Stimulated activated effector memory CD8-positive, alpha-beta T cell treated with anti-CD3 and anti-CD28 coated beads, Interleukin-12 subunit alpha, Interleukin-12 subunit beta, amount 100 ng/mL, for 72 hours (primary cell): Measurements from ENCODE around the gene P2RY10.
A peak's percentile ranks its signal among the peaks of the same experiment; 100 is the strongest.
"Not testable (repeated sequence)": the region's sequence is repeated elsewhere in the genome, so short reads cannot be mapped to it uniquely, and the experiment has no call there.

ENCODE experiments used
- ATAC-seq: fragments of 150-1000 bp; cut with Tn5 transposase; 2 replicates; pipeline ENCODE4 v1.10.0; 2021
- DNase-seq, 2 donors: peaks; one replicate each; pipeline ENCODE4 v3.0.0; 2021 to 2022; ENCODE audit warnings: low spot score in 2 of 2
- H3K27ac Mint-ChIP-seq: one replicate; pipeline ENCODE4 v1.8.0; 2022; ENCODE audit warnings: mild to moderate bottlenecking, mixed read lengths
- H3K36me3 Mint-ChIP-seq: one replicate; pipeline ENCODE4 v1.8.0; 2022; ENCODE audit warnings: mild to moderate bottlenecking, mixed read lengths
- H3K4me1 Mint-ChIP-seq: one replicate; pipeline ENCODE4 v1.8.0; 2022; ENCODE audit warnings: mixed read lengths
- H3K4me3 Mint-ChIP-seq: one replicate; pipeline ENCODE4 v1.8.0; 2022; ENCODE audit warnings: mild to moderate bottlenecking, mixed read lengths
- H3K9me3 Mint-ChIP-seq: one replicate; pipeline ENCODE4 v1.8.0; 2022; ENCODE audit warnings: mixed read lengths

P2RY10 gene

DNA sequence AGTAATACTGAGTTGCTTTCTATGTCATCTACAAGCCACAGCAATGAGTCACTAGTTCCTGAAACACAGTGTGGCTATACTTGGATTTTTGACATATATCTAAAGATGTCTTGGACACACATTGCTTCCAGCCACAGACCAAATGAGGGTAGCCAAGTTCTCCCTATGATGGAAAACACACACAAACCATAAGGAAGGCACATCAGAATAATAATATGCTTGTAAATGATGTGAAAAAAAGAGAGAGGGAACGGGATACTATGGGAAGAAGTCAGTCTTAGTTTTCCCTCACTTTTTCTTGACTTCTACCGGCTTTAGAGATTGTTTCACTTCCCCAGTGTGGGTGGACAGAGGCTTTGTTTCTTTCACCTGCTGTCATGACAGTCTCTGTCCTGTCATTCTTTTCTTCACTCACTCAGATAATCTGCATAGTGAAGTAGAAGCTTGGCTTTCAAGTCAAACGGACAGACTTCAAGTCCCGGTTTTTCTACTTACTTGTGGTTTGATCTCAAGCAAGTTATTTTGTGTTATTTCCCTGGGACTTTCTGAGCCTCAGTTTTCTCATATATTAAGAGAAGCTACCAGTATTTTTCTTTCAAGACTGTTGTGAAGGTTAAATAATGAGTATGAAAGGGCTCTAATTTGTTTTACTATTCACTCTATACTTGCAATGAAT is 34.7 kb downstream of the P2RY10 start:
- Mint-ChIP-seq H3K36me3 (no peaks in the 10 kb centered on the region), H3K9me3 (no peaks in the 10 kb centered on the region), H3K4me3 (peak overlapping the region; percentile 54), H3K4me1 (peaks cover 6% of the 10 kb centered on the region), H3K27ac (peak overlapping the region; percentile 87)
- no peak for DNase-seq
- peak; percentile 96 for ATAC-seq

DNA sequence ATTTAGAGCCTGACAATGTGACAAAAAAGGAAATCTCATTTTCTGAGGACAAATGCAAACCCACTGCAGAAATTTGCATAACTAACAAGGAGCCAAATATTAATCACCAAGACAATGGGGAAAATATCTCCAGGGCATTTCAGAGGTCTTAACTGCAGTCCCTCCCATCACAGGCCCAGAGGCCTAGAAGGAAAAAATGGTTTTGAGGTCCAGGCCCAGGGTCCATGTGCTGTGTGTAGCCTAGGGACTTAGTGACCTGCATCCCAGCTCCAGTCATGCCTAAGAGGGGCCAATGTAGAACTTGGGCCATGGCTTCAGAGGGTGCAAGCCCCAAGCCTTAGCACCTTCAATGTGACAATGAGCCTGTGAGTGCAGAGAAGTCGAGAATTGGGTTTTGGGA is 44.2 kb downstream of the P2RY10 start:
- Mint-ChIP-seq H3K4me3 (no peak overlapping the region), H3K27ac (no peak overlapping the region), H3K36me3 (no peaks in the 10 kb centered on the region), H3K9me3 (peaks cover 11% of the 10 kb centered on the region), H3K4me1 (peaks cover 12% of the 10 kb centered on the region)
- DNase-seq (no peak), ATAC-seq (no peak)

DNA sequence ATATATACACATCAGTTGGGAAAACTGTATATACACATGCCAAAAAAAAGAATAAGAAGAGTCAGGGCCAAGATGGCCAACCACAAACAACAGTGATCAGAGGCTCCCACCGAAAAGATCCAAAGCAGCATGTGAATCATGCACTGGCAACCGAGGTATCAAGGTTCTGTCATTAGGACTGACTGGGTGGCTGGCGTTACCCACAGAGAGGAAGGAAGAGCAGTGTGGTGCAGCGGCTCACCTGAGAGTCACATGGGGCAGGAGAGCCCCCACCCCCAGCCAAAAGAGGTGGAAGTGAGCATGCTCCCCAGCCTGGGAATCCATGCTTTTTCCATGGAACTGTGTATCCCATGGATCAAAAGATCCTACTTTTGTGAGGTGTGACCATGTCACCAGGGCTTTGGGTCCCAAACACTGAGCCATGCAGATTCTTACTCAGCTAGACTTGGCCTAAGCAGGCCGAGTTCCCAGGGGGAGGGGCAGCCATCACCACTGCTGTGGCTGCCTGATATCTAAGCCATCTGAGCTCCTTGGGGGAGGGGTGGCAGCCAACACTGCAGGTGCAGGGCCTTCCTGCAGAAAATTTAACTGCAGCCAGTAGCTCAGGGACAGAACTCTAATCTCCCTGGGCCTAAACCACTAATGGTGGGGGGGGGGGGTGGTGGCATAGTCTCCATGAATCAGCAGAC is 52.8 kb downstream of the P2RY10 start:
- ATAC-seq (peak; percentile 72), DNase-seq (no peak)
- peaks cover 3% of the 10 kb centered on the region for H3K9me3 Mint-ChIP-seq
- H3K36me3 Mint-ChIP-seq: no peaks in the 10 kb centered on the region
- peaks cover 7% of the 10 kb centered on the region for H3K4me1 Mint-ChIP-seq
- H3K4me3 Mint-ChIP-seq: no peak overlapping the region
- H3K27ac Mint-ChIP-seq: no peak overlapping the region

DNA sequence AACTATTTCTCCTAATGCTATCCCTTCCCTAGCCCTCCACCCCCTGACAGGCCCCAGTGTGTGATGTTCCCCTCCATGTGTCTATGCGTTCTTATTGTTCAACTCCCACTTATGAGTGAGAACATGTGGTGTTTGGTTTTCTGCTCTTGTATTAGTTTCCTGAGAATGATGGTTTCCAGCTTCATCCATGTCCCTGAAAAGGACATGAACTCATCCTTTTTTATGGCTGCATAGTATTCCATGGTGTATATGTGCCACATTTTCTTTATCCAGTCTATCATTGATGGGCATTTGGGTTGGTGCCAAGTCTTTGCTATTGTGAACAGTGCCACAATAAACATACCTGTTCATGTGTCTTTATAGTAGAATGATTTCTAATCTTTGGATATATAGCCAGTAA is 62.3 kb downstream of the P2RY10 start:
- not testable (repeated sequence) for ATAC-seq, DNase-seq, H3K9me3 Mint-ChIP-seq, H3K4me1 Mint-ChIP-seq, H3K27ac Mint-ChIP-seq, H3K36me3 Mint-ChIP-seq, H3K4me3 Mint-ChIP-seq
